Esophagus muscularis mucosa (tissue), 4 donors: ENCODE measurements around the gene TMEM80. TPM values are rescaled to one million over a fixed set of nuclear protein-coding genes. Genes with fewer than 3 reads are reported as not detected.
"Not testable (repeated sequence)": the region's sequence is repeated elsewhere in the genome, so short reads cannot be mapped to it uniquely, and the experiment has no call there.

Experiments used
- DNase-seq: peaks from one replicate; pipeline ENCODE4 v3.0.0-alpha.2; 2017; ENCODE audit errors: extremely low spot score
- H3K27ac ChIP-seq, 4 donors: fragments of 200-600 bp; sonication (generic); replicated peaks in 1 of 4; 1 replicate in 3 of 4; 2 replicates in 1 of 4; pipeline ENCODE4 v1.5.1; 2016 to 2019; ENCODE audit warnings: mild to moderate bottlenecking in 1 of 4
- H3K27me3 ChIP-seq, 4 donors: fragments of 200-600 bp; sonication (generic); one replicate each; pipeline versions ENCODE4 v1.5.1 to v1.6.0; 2016 to 2019
- H3K36me3 ChIP-seq, 4 donors: fragments of 200-600 bp; sonication (generic); one replicate each; pipeline ENCODE4 v1.5.1; 2016 to 2019
- H3K4me1 ChIP-seq, 4 donors: fragments of 200-600 bp; sonication (generic); one replicate each; pipeline ENCODE4 v1.5.1; 2016 to 2019
- H3K4me3 ChIP-seq, 4 donors: fragments of 200-600 bp; sonication (generic); 1 replicate in 2 of 4; 2 replicates in 2 of 4; pipeline ENCODE4 v1.5.1; 2016 to 2019; ENCODE audit warnings: mild to moderate bottlenecking in 4 of 4, moderate library complexity in 1 of 4
- H3K9me3 ChIP-seq, 4 donors: fragments of 200-600 bp; sonication (generic); 1 replicate in 3 of 4; 2 replicates in 1 of 4; pipeline ENCODE4 v1.5.1; 2016 to 2019
- EP300 ChIP-seq: sonication (generic); formaldehyde crosslinking; IDR thresholded peaks from one replicate; pipeline ENCODE4 v1.6.1; 2017; ENCODE audit warnings: antibody characterized with exemption
- POLR2A ChIP-seq: fragments of 450-650 bp; IDR thresholded peaks from one replicate; pipeline ENCODE4 v1.6.1; 2017; ENCODE audit warnings: antibody characterized with exemption, moderate library complexity, mild to moderate bottlenecking, low read depth
- POLR2AphosphoS5 ChIP-seq, 2 donors: sonication (generic); formaldehyde crosslinking; IDR thresholded peaks; one replicate each; pipeline ENCODE4 v1.6.1; 2017; ENCODE audit warnings: antibody characterized with exemption in 2 of 2
- WGBS: methylation state at CpG from one replicate; pipeline ENCODE4 v1.1.5; 2018; 5-methylcytosine and 5-hydroxymethylcytosine counted together
- intact Hi-C: fragments of 100-400 bp; cut with DNase I; formaldehyde crosslinking; loops from one replicate; pipeline ENCODE4 v1.15.1; 2023
- total RNA-seq, 4 donors: library from RNA; depleted of rRNA; stranded (reverse); fragments of >200 nt; gene quantifications; one replicate each; pipeline versions ENCODE4 v1.1.0 to v1.2.1, GENCODE V29; 2016
- TF ChIP-seq, protein P1 (sequence below), 3 experiments: fragments of 200-600 bp in 2 of 3; fragments of 450-650 bp in 1 of 3; sonication (generic) in 2 of 3; IDR thresholded peaks; one replicate each; pipeline ENCODE4 v1.5.1; 2017 to 2019; ENCODE audit warnings: antibody characterized with exemption in 3 of 3, mild to moderate bottlenecking in 2 of 3, moderate library complexity in 1 of 3

The TMEM80 gene
- total RNA-seq, 4 donors from 2014 or later, result 27.4 to 55.2 (median 39.6) TPM

DNA sequence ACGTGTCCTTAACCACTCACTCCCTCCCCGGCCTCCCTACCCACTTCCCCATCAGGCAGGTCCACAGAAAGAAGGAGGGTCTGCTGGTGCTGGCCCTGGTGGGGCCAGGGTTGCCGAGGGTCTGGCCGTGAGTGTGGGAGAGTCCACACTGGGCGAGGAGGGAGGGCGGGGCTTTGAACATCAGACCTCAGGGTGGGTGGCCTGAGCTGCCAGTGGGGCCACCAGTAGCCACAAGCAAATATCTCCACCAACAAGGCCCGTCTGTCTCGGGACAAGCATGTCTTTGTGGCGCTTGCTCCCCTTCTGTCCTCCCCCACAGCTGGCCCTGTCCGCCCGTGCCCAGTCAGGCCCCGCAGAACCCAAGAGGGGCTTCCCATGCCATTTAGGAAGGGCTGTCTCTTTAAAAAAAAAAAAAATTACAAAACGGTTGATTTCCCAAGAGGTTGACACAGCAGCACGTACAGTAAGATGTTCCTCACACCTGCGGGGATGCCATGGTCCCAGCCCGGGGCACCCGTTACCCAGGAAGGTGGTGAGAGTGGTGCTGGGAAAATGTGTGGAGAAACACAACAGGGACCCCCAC is 34.0 kb downstream of the TMEM80 start:
- intact Hi-C loops, result loop anchor here (2.0 kb wide), 1 partner anchor 67 kb away; no protein-coding TSS in a partner anchor
- H3K4me3 ChIP-seq, result no peak overlapping the region
- H3K4me1 ChIP-seq, result peaks cover 23 to 40% (median 38%) of the 10 kb centered on the region in 4 donors
- WGBS, result 40% methylated on average over 11 of the region's 17 CpGs
- no peaks in the 10 kb centered on the region for H3K36me3 ChIP-seq
- peaks cover 7 to 77% (median 25%) of the 10 kb centered on the region in 4 donors for H3K27me3 ChIP-seq
- TF ChIP-seq POLR2A (no peak), POLR2AphosphoS5 (IDR thresholded peaks at IDR 0.05) (no peak), EP300 (no peak)
- TF ChIP-seq, protein P1, sequence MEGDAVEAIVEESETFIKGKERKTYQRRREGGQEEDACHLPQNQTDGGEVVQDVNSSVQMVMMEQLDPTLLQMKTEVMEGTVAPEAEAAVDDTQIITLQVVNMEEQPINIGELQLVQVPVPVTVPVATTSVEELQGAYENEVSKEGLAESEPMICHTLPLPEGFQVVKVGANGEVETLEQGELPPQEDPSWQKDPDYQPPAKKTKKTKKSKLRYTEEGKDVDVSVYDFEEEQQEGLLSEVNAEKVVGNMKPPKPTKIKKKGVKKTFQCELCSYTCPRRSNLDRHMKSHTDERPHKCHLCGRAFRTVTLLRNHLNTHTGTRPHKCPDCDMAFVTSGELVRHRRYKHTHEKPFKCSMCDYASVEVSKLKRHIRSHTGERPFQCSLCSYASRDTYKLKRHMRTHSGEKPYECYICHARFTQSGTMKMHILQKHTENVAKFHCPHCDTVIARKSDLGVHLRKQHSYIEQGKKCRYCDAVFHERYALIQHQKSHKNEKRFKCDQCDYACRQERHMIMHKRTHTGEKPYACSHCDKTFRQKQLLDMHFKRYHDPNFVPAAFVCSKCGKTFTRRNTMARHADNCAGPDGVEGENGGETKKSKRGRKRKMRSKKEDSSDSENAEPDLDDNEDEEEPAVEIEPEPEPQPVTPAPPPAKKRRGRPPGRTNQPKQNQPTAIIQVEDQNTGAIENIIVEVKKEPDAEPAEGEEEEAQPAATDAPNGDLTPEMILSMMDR (IDR thresholded peaks at IDR 0.05), result no peak
- H3K27ac ChIP-seq, result no peak overlapping the region
- DNase-seq, result no peak
- H3K9me3 ChIP-seq, result no peaks in the 10 kb centered on the region

DNA sequence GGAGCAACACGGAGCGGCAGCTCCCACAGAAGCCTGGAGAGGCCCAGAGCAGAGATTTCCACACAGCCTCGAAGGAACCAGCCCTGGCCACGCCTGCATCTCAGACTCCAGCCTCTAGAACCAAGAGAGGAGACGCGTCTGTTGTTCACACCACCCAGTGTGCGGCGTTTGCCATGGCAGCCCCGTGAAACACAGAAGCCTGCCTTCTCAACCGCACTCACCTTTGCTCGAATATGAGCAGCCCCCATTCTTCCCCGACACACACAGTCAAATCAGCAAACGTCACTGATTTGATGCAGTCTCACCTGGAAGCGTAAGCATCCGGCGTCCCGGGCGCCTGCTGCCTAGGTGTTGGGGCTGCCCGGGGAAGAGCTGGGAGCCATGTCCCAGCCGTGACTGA is 37.5 kb downstream of the TMEM80 start:
- Histone ChIP-seq H3K36me3 (no peaks in the 10 kb centered on the region), H3K27me3 (peaks cover 0 to 43% (median 4%) of the 10 kb centered on the region in 4 donors), H3K27ac (no peak overlapping the region), H3K4me1 (peaks cover 6 to 20% (median 15%) of the 10 kb centered on the region in 4 donors), H3K4me3 (no peak overlapping the region), H3K9me3 (no peaks in the 10 kb centered on the region)
- intact Hi-C loops, result no loop called here
- no peak for DNase-seq
- WGBS, result 83% methylated on average over 20 of the region's 20 CpGs
- TF ChIP-seq, protein P1 (IDR thresholded peaks at IDR 0.05), result no peak
- TF ChIP-seq EP300 (no peak), POLR2A (no peak), POLR2AphosphoS5 (IDR thresholded peaks at IDR 0.05) (no peak)

DNA sequence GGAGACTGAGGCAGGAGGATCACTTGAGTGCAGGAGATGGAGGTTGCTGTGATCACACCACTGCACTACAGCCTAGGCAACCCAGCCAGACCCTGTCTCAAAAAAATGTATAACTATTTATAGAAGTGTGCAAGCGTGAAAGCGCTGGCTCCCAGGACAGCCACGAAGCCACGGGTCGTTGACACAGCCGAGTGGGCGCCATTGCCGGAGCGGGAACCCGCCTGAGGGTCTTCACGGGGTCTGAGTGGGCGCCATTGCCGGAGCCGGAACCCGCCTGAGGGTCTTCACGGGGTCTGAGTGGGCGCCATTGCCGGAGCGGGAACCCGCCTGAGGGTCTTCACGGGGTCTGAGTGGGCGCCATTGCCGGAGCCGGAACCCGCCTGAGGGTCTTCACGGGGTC is 38.9 kb downstream of the TMEM80 start:
- H3K9me3 ChIP-seq, H3K27ac ChIP-seq, H3K4me1 ChIP-seq, H3K36me3 ChIP-seq, intact Hi-C loops, H3K4me3 ChIP-seq, DNase-seq: not testable (repeated sequence)
- H3K27me3 ChIP-seq, result peaks cover 0 to 29% (median 4%) of the 10 kb centered on the region in 4 donors
- WGBS, result 95% methylated on average over 13 of the region's 26 CpGs

DNA sequence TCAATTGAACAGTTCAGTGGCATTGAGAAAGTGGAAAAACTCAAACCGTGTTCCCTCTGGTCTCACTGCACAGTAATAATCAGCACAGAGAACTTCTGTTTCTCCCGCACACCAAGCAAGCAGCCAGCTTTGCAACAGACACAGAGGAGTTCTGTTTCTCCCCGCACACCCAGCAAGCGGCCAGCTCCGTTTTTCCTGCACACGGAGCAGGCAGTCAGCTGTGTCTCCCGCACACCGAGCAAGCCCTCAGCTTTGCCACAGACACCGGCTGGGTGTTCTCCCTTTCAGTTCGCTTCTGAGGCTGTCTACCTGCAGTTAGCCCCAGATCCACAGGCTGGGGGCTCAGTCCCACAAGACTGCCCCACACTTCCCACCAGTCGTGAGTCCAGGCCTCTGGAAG is 41.8 kb downstream of the TMEM80 start:
- Histone ChIP-seq H3K4me3 (no peak overlapping the region), H3K27me3 (peaks cover 0 to 26% (median 4%) of the 10 kb centered on the region in 4 donors), H3K4me1 (peaks cover 0 to 8% (median 4%) of the 10 kb centered on the region in 4 donors), H3K27ac (no peak overlapping the region), H3K36me3 (no peaks in the 10 kb centered on the region), H3K9me3 (no peaks in the 10 kb centered on the region)
- TF ChIP-seq, protein P1 (IDR thresholded peaks at IDR 0.05), result no peak
- no peak for TF ChIP-seq POLR2AphosphoS5 (IDR thresholded peaks at IDR 0.05)
- TF ChIP-seq POLR2A, result no peak
- no peak for TF ChIP-seq EP300
- intact Hi-C loops, result no loop called here
- WGBS, result 49% methylated on average over 9 of the region's 11 CpGs
- DNase-seq, result no peak

DNA sequence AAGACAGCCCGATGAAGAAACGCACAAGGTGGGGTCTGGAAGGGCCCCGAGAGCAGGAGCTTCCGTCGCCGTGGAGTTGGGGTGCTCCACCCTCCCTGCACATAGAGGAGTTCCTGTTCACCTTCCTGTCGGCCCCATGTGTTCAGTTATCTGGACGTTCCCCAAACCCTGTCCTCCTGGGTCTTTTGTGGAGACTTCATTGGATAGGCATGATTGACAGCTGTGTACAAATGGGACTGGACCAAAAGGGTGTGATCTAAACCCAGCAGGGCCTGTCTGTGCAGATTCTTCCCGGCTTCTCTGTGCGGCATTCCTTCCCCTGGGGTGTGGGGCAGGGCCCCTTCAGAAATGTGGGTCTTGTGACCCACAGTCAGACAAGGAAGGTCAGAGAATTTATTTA is 42.3 kb downstream of the TMEM80 start:
- H3K4me1 ChIP-seq, intact Hi-C loops, H3K4me3 ChIP-seq, H3K9me3 ChIP-seq, H3K27ac ChIP-seq, H3K36me3 ChIP-seq, DNase-seq: not testable (repeated sequence)
- peaks cover 0 to 22% (median 4%) of the 10 kb centered on the region in 4 donors for H3K27me3 ChIP-seq
- 50% methylated on average over 10 of the region's 10 CpGs for WGBS

DNA sequence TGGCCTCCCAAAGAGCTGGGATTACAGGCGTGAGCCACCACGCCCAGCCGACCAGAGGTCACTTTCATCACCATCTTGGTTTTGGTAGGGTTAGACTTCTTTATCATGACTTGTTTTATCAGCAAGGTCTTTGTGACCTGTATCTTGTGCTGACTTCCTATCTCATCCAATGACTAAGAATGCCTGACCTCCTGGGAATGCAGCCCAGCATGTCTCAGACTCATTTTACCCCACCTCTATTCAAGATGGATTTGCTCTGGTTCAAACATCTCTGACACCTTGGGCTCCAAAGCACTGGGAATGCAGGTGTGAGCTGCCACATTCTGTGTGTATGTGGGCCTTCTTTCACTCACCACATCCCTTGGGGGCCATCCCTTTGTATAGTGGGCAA is 46.5 kb downstream of the TMEM80 start:
- H3K36me3 ChIP-seq, result no peaks in the 10 kb centered on the region
- no peak for TF ChIP-seq POLR2AphosphoS5 (IDR thresholded peaks at IDR 0.05)
- no peak for TF ChIP-seq EP300
- no peak for TF ChIP-seq POLR2A
- TF ChIP-seq, protein P1 (IDR thresholded peaks at IDR 0.05), result no peak
- no peaks in the 10 kb centered on the region for H3K9me3 ChIP-seq
- 97% methylated on average over 3 of the region's 3 CpGs for WGBS
- no peak overlapping the region for H3K27ac ChIP-seq
- intact Hi-C loops, result no loop called here
- peaks cover 0 to 8% (median 0%) of the 10 kb centered on the region in 4 donors for H3K27me3 ChIP-seq
- no peak overlapping the region for H3K4me3 ChIP-seq
- peaks cover 11 to 18% (median 13%) of the 10 kb centered on the region in 4 donors for H3K4me1 ChIP-seq
- DNase-seq, result no peak
